ENCODE data around the gene HOXA10.
A peak's percentile ranks its signal among the peaks of the same experiment; 100 is the strongest.

Gene HOXA10

GRCh38 chr7:27188386-27189294, 14.5 kb upstream of the HOXA10 start:
- Histone ChIP-seq H3K36me3 (ENCODE audit: control insufficient read depth, insufficient read depth, low read length) (no peaks in the 10 kb centered on the region), H3K4me3 (ENCODE audit: extremely low read depth, insufficient read depth, low read length, poor library complexity, severe bottlenecking) (peak overlapping the region; percentile 20), H3K27ac (ENCODE audit: low read depth, low read length, severe bottlenecking) (no peak overlapping the region), H3K9me3 (ENCODE audit: control insufficient read depth, low read length) (no peaks in the 10 kb centered on the region), H3K4me1 (ENCODE audit: control insufficient read depth, insufficient read depth, low read length, poor library complexity, severe bottlenecking) (peaks cover 19% of the 10 kb centered on the region)
- 2 to 3% methylated on average over 38 to 40 of the region's 49 CpGs for WGBS, 2 experiments (ENCODE audit: insufficient coverage in 2 of 2)

GRCh38 chr7:27187475-27188385, 13.6 kb upstream of the HOXA10 start:
- 2 to 3% methylated on average over 40 to 45 of the region's 46 CpGs for WGBS, 2 experiments (ENCODE audit: insufficient coverage in 2 of 2)
- H3K4me1 ChIP-seq (ENCODE audit: control insufficient read depth, insufficient read depth, low read length, poor library complexity, severe bottlenecking) = peaks cover 21% of the 10 kb centered on the region
- H3K4me3 ChIP-seq (ENCODE audit: extremely low read depth, insufficient read depth, low read length, poor library complexity, severe bottlenecking) = peak overlapping the region; percentile 20
- no peaks in the 10 kb centered on the region for H3K9me3 ChIP-seq (ENCODE audit: control insufficient read depth, low read length)
- no peak overlapping the region for H3K27ac ChIP-seq (ENCODE audit: low read depth, low read length, severe bottlenecking)
- H3K36me3 ChIP-seq (ENCODE audit: control insufficient read depth, insufficient read depth, low read length) = no peaks in the 10 kb centered on the region

- Histone ChIP-seq H3K36me3 (ENCODE audit: control insufficient read depth, insufficient read depth, low read length) (no peaks in the 10 kb centered on the region), H3K9me3 (ENCODE audit: control insufficient read depth, low read length) (no peaks in the 10 kb centered on the region), H3K4me1 (ENCODE audit: control insufficient read depth, insufficient read depth, low read length, poor library complexity, severe bottlenecking) (peaks cover 18% of the 10 kb centered on the region), H3K27ac (ENCODE audit: low read depth, low read length, severe bottlenecking) (no peak overlapping the region), H3K4me3 (ENCODE audit: extremely low read depth, insufficient read depth, low read length, poor library complexity, severe bottlenecking) (no peak overlapping the region)
- WGBS, 2 experiments (ENCODE audit: insufficient coverage in 2 of 2) = 36 to 55% methylated on average over 1 of the region's 4 CpGs
These were observed 12.8 kb upstream of the HOXA10 start for GRCh38 chr7:27186668-27187474.

- no peaks in the 10 kb centered on the region for H3K9me3 ChIP-seq (ENCODE audit: control insufficient read depth, low read length)
- no peak overlapping the region for H3K4me3 ChIP-seq (ENCODE audit: extremely low read depth, insufficient read depth, low read length, poor library complexity, severe bottlenecking)
- H3K4me1 ChIP-seq (ENCODE audit: control insufficient read depth, insufficient read depth, low read length, poor library complexity, severe bottlenecking) = peaks cover 18% of the 10 kb centered on the region
- H3K27ac ChIP-seq (ENCODE audit: low read depth, low read length, severe bottlenecking) = no peak overlapping the region
- WGBS, 2 experiments (ENCODE audit: insufficient coverage in 2 of 2) = 2 to 3% methylated on average over 19 to 21 of the region's 24 CpGs
- no peaks in the 10 kb centered on the region for H3K36me3 ChIP-seq (ENCODE audit: control insufficient read depth, insufficient read depth, low read length)
These were observed 11.9 kb upstream of the HOXA10 start for GRCh38 chr7:27185854-27186667.

- H3K9me3 ChIP-seq (ENCODE audit: control insufficient read depth, low read length) = no peaks in the 10 kb centered on the region
- peaks cover 18% of the 10 kb centered on the region for H3K4me1 ChIP-seq (ENCODE audit: control insufficient read depth, insufficient read depth, low read length, poor library complexity, severe bottlenecking)
- no peaks in the 10 kb centered on the region for H3K36me3 ChIP-seq (ENCODE audit: control insufficient read depth, insufficient read depth, low read length)
- peak within 1 kb of the TSS; percentile 34 for H3K4me3 ChIP-seq (ENCODE audit: extremely low read depth, insufficient read depth, low read length, poor library complexity, severe bottlenecking)
- no peak within 1 kb of the TSS for H3K27ac ChIP-seq (ENCODE audit: low read depth, low read length, severe bottlenecking)
- WGBS, 2 experiments (ENCODE audit: insufficient coverage in 2 of 2) = 2 to 3% methylated on average over 27 to 40 of the region's 43 CpGs
These were observed 11.1 kb upstream of the HOXA10 start, which contains the start of gene HOXA11 for GRCh38 chr7:27185013-27185853. TSS of gene HOXA11 (minus strand) at chr7:27185232. CDS start at chr7:27185144, 88 bp downstream.

GRCh38 chr7:27184337-27185012, 10.4 kb upstream of the HOXA10 start:
- Histone ChIP-seq H3K27ac (ENCODE audit: low read depth, low read length, severe bottlenecking) (no peak overlapping the region), H3K4me3 (ENCODE audit: extremely low read depth, insufficient read depth, low read length, poor library complexity, severe bottlenecking) (peak overlapping the region; percentile 34), H3K9me3 (ENCODE audit: control insufficient read depth, low read length) (no peaks in the 10 kb centered on the region), H3K4me1 (ENCODE audit: control insufficient read depth, insufficient read depth, low read length, poor library complexity, severe bottlenecking) (peaks cover 18% of the 10 kb centered on the region), H3K36me3 (ENCODE audit: control insufficient read depth, insufficient read depth, low read length) (no peaks in the 10 kb centered on the region)
- 1% methylated on average over 50 to 58 of the region's 72 CpGs for WGBS, 2 experiments (ENCODE audit: insufficient coverage in 2 of 2)

GRCh38 chr7:27183682-27184336, 9.7 kb upstream of the HOXA10 start:
- 1 to 2% methylated on average over 19 to 23 of the region's 30 CpGs for WGBS, 2 experiments (ENCODE audit: insufficient coverage in 2 of 2)
- no peaks in the 10 kb centered on the region for H3K36me3 ChIP-seq (ENCODE audit: control insufficient read depth, insufficient read depth, low read length)
- no peak overlapping the region for H3K27ac ChIP-seq (ENCODE audit: low read depth, low read length, severe bottlenecking)
- H3K9me3 ChIP-seq (ENCODE audit: control insufficient read depth, low read length) = no peaks in the 10 kb centered on the region
- H3K4me1 ChIP-seq (ENCODE audit: control insufficient read depth, insufficient read depth, low read length, poor library complexity, severe bottlenecking) = peaks cover 12% of the 10 kb centered on the region
- H3K4me3 ChIP-seq (ENCODE audit: extremely low read depth, insufficient read depth, low read length, poor library complexity, severe bottlenecking) = peak overlapping the region; percentile 34

- WGBS, 2 experiments (ENCODE audit: insufficient coverage in 2 of 2) = 2% methylated on average over 17 to 27 of the region's 39 CpGs
- Histone ChIP-seq H3K4me1 (ENCODE audit: control insufficient read depth, insufficient read depth, low read length, poor library complexity, severe bottlenecking) (peaks cover 6% of the 10 kb centered on the region), H3K4me3 (ENCODE audit: extremely low read depth, insufficient read depth, low read length, poor library complexity, severe bottlenecking) (peak overlapping the region; percentile 5), H3K9me3 (ENCODE audit: control insufficient read depth, low read length) (no peaks in the 10 kb centered on the region), H3K27ac (ENCODE audit: low read depth, low read length, severe bottlenecking) (no peak overlapping the region), H3K36me3 (ENCODE audit: control insufficient read depth, insufficient read depth, low read length) (no peaks in the 10 kb centered on the region)
These were observed 9.0 kb upstream of the HOXA10 start for GRCh38 chr7:27182861-27183681.
